ENCODE measurements around the gene HOXA7. TPM values are rescaled to one million over a fixed set of nuclear protein-coding genes. Genes with fewer than 3 reads are reported as not detected.

The HOXA7 gene
- total RNA-seq, 2 experiments from 2014 or later: not detected

GRCh38 chr7:27172823-27173510, 16.5 kb upstream of the HOXA7 start:
- no peaks in the 10 kb centered on the region for H3K36me3 Mint-ChIP-seq (ENCODE audit: low read depth)
- peaks cover 72% of the 10 kb centered on the region for H3K27me3 Mint-ChIP-seq
- ATAC-seq (peak; percentile 32), DNase-seq (no peak)
- ChIA-PET POLR2A (interaction anchor here (0.9 kb wide), 1 partner anchor 14 kb away, joined by 3 read pairs; no protein-coding TSS in a partner anchor), CTCF (interaction anchor here (0.6 to 10.4 kb wide), 7 partner anchors 11 to 24 kb away, joined by 3 to 61 read pairs (median 7); partner anchors contain the start of gene HOXA11)
- no peaks in the 10 kb centered on the region for H3K9me3 Mint-ChIP-seq
- peak overlapping the region; percentile 7 for H3K4me3 Mint-ChIP-seq
- no peak overlapping the region for H3K27ac Mint-ChIP-seq
- peaks cover 20% of the 10 kb centered on the region for H3K4me1 Mint-ChIP-seq (ENCODE audit: low read depth)
- intact Hi-C loops (cut with micrococcal nuclease): loop anchor here (5.0 kb wide), 1 partner anchor 69 kb away; the partner anchor contains the start of gene EVX1
- no peak for TF ChIP-seq CTCF (IDR thresholded peaks at IDR 0.05)

GRCh38 chr7:27172315-27172774, 15.9 kb upstream of the HOXA7 start:
- H3K27ac Mint-ChIP-seq: no peak overlapping the region

GRCh38 chr7:27171637-27172314, 15.3 kb upstream of the HOXA7 start:
- DNase-seq: no peak
- H3K4me1 Mint-ChIP-seq (ENCODE audit: low read depth): peaks cover 30% of the 10 kb centered on the region
- no peak for TF ChIP-seq CTCF (IDR thresholded peaks at IDR 0.05)
- no peak overlapping the region for H3K4me3 Mint-ChIP-seq
- no peak overlapping the region for H3K27ac Mint-ChIP-seq
- ATAC-seq: no peak
- ChIA-PET CTCF (interaction anchor here (1.0 to 10.4 kb wide), 9 partner anchors 9 to 24 kb away, joined by 3 to 61 read pairs (median 5); partner anchors contain the start of gene HOXA11), POLR2A (no interaction called here)
- peaks cover 73% of the 10 kb centered on the region for H3K27me3 Mint-ChIP-seq
- H3K36me3 Mint-ChIP-seq (ENCODE audit: low read depth): no peaks in the 10 kb centered on the region
- H3K9me3 Mint-ChIP-seq: no peaks in the 10 kb centered on the region
- intact Hi-C loops (cut with micrococcal nuclease): loop anchor here (5.0 kb wide), 1 partner anchor 71 kb away; the partner anchor contains the start of gene EVX1

More at GRCh38 chr7:27172315-27172774, 15.9 kb upstream of the HOXA7 start:
- Mint-ChIP-seq H3K36me3 (ENCODE audit: low read depth) (no peaks in the 10 kb centered on the region), H3K4me3 (no peak overlapping the region), H3K27me3 (peaks cover 72% of the 10 kb centered on the region), H3K4me1 (ENCODE audit: low read depth) (peaks cover 24% of the 10 kb centered on the region), H3K9me3 (no peaks in the 10 kb centered on the region)
- intact Hi-C loops (cut with micrococcal nuclease): loop anchor here (5.0 kb wide), 1 partner anchor 70 kb away; the partner anchor contains the start of gene EVX1
- ATAC-seq: no peak
- ChIA-PET POLR2A (interaction anchor here (0.9 kb wide), 1 partner anchor 15 kb away, joined by 3 read pairs; no protein-coding TSS in a partner anchor), CTCF (interaction anchor here (1.0 to 10.4 kb wide), 7 partner anchors 10 to 24 kb away, joined by 3 to 61 read pairs (median 7); partner anchors contain the start of gene HOXA11)
- no peak for DNase-seq
- no peak for TF ChIP-seq CTCF (IDR thresholded peaks at IDR 0.05)

GRCh38 chr7:27171325-27171636, 14.8 kb upstream of the HOXA7 start:
- Mint-ChIP-seq H3K27ac (no peak overlapping the region), H3K4me1 (ENCODE audit: low read depth) (peaks cover 30% of the 10 kb centered on the region), H3K27me3 (peaks cover 74% of the 10 kb centered on the region), H3K4me3 (no peak overlapping the region), H3K36me3 (ENCODE audit: low read depth) (no peaks in the 10 kb centered on the region), H3K9me3 (no peaks in the 10 kb centered on the region)
- no peak for TF ChIP-seq CTCF (IDR thresholded peaks at IDR 0.05)
- ATAC-seq: no peak
- DNase-seq: no peak
- POLR2A ChIA-PET: no interaction called here
- intact Hi-C loops (cut with micrococcal nuclease): loop anchor here (5.0 kb wide), 1 partner anchor 71 kb away; the partner anchor contains the start of gene EVX1
- CTCF ChIA-PET: interaction anchor here (0.9 to 10.4 kb wide), 7 partner anchors 9 to 490 kb away, joined by 3 to 61 read pairs (median 5); no protein-coding TSS in a partner anchor

All from activated CD8-positive, alpha-beta T cell treated with anti-CD3 and anti-CD28 coated beads for 36 hours (primary cell).